Heart left ventricle (tissue), 16 donors: Measurements from ENCODE around the gene DDX54. TPM values are rescaled to one million over a fixed set of nuclear protein-coding genes. Genes with fewer than 3 reads are reported as not detected.
A peak's percentile ranks its signal among the peaks of the same experiment; 100 is the strongest.
"Not testable (repeated sequence)": the region's sequence is repeated elsewhere in the genome, so short reads cannot be mapped to it uniquely, and the experiment has no call there.

Source experiments
- ATAC-seq, 4 donors: fragments of 200-7000 bp; cut with Tn5 transposase; one replicate each; pipeline ENCODE4 v1.9.1; 2020 to 2022; ENCODE audit warnings: moderate library complexity in 4 of 4, mild to moderate bottlenecking in 3 of 4, moderate number of reproducible peaks in 1 of 4
- DNase-seq, 5 donors: peaks; one replicate each; pipeline ENCODE4 v3.0.0-alpha.2; 2020
- H3K27ac ChIP-seq, 12 donors: fragments of 200-600 bp; sonication (generic) in 4 of 12; one replicate each; pipeline versions ENCODE4 v1.5.0 to v1.8.0; 2016 to 2022; ENCODE audit warnings: mild to moderate bottlenecking in 2 of 12
- H3K27me3 ChIP-seq, 9 donors: fragments of 200-600 bp; sonication (generic) in 2 of 9; one replicate each; pipeline versions ENCODE4 v1.5.1 to v1.8.0; 2016 to 2022; ENCODE audit warnings: mild to moderate bottlenecking in 3 of 9
- H3K36me3 ChIP-seq, 9 donors: fragments of 200-600 bp; sonication (generic) in 2 of 9; one replicate each; pipeline versions ENCODE4 v1.5.0 to v1.8.0; 2018 to 2022; ENCODE audit warnings: mild to moderate bottlenecking in 2 of 9
- H3K4me1 ChIP-seq, 12 donors: fragments of 200-600 bp; sonication (generic) in 4 of 12; one replicate each; pipeline versions ENCODE4 v1.5.0 to v1.8.0; 2016 to 2022; ENCODE audit warnings: mild to moderate bottlenecking in 3 of 12
- H3K4me3 ChIP-seq, 12 donors: fragments of 200-600 bp; sonication (generic) in 4 of 12; one replicate each; pipeline versions ENCODE4 v1.5.0 to v1.8.0; 2017 to 2022; ENCODE audit warnings: mild to moderate bottlenecking in 9 of 12, moderate library complexity in 4 of 12
- H3K9me3 ChIP-seq, 12 donors: fragments of 200-600 bp; sonication (generic) in 4 of 12; one replicate each; pipeline versions ENCODE4 v1.5.0 to v1.8.0; 2016 to 2022; ENCODE audit warnings: mild to moderate bottlenecking in 1 of 12
- CTCF ChIP-seq, 12 donors: fragments of 200-600 bp; sonication (generic) in 4 of 12; IDR thresholded peaks; one replicate each; pipeline versions ENCODE4 v1.5.0 to v1.8.0; 2018 to 2022; ENCODE audit warnings: antibody characterized with exemption in 12 of 12, mild to moderate bottlenecking in 5 of 12
- POLR2A ChIP-seq, 2 donors: fragments of 450-650 bp; IDR thresholded peaks; one replicate each; pipeline ENCODE4 v1.6.1; 2017; ENCODE audit warnings: antibody characterized with exemption in 2 of 2, mild to moderate bottlenecking in 2 of 2, moderate library complexity in 2 of 2
- WGBS, 4 donors: extraction: QIAGEN DNeasy Blood & Tissue Kit in 2 of 4; methylation state at CpG; one replicate each; pipeline versions ENCODE4 v1.1.5 to v1.1.7; 2013 to 2018; 5-methylcytosine and 5-hydroxymethylcytosine counted together
- intact Hi-C, 10 donors: fragments of 100-400 bp; cut with DNase I; formaldehyde crosslinking; loops; one replicate each; pipeline versions ENCODE4 v1.11.1 to v1.14.2; 2022
- polyA plus RNA-seq, 2 donors: library from polyadenylated mRNA; stranded (reverse); fragments of 200-250 nt; gene quantifications; one replicate each; pipeline ENCODE4 v1.2.3, GENCODE V29; 2013
- total RNA-seq, 9 donors: library from RNA; depleted of rRNA in 2 of 9; stranded (reverse); fragments of >200 nt in 2 of 9; fragmentation: NEBNext Ultra II Directional in 3 of 9; extraction: Animal tissue kit (Norgen Biotek cat#: 25700) in 3 of 9; gene quantifications; one replicate each; pipeline versions ENCODE4 v1.1.0 to v1.2.4, GENCODE V29; 2016 to 2023
- donor health status: ischemic (EF 13 %, LVEDD 7.1; RV severe dilation, severe dysfunction).
- donor health status: healthy with polysubstance abuse.
- donor health status: DM: no; HTN: yes; CAD: no.
- donor health status: DM: no; HTN: no; CAD: no.
- donor health status: ischemic (EF 25% LVEDD 6.9; RV normal size, moderate dysfunction).
- donor health status: ischemic (EF 25% LVEDD 5.7; RV mildly dilated, moderate dysfunction).
- donor health status: healthy.
- donor health status: DM: yes; HTN: yes; CAD: no.
- donor health status: ischemic (EF 35%, LVEDD 5.7; RV mildly dilated, moderate dysfunction).
- donor health status: nonischemic (EF 11% LVEDD 7.7; RV severe dilation, severe dysfunction).
- donor health status: DM: yes; HTN: yes; CAD: no.
- donor health status: PGD.
- donor health status: ischemic (EF 29% LVEDD 5.4; RV normal size, mild dysfunction).
- donor health status: nonischemic (EF 23%, LVEDD 6.1; RV moderate dilation, normal function).

DDX54 gene
- total and polyA plus RNA-seq, 11 donors, result 23.4 to 60.2 (median 38.2) TPM

GRCh38 chr12:113142886-113143332 is 42.4 kb downstream of the DDX54 start:
- H3K27me3 ChIP-seq, result peaks cover 0 to 3% (median 0%) of the 10 kb centered on the region in 9 donors
- DNase-seq (no peak), ATAC-seq (peak in 3 of 4 donors; percentile 30 to 58 (median 47))
- intact Hi-C loops, result no loop called here
- H3K27ac ChIP-seq, result peak overlapping the region in 1 of 12 donors; percentile 88
- TF ChIP-seq CTCF (IDR thresholded peaks at IDR 0.05) (no peak), POLR2A (IDR thresholded peaks at IDR 0.05) (no peak)
- H3K4me3 ChIP-seq, result no peak overlapping the region
- H3K9me3 ChIP-seq, result peaks cover 0 to 7% (median 0%) of the 10 kb centered on the region in 12 donors
- H3K36me3 ChIP-seq, result no peaks in the 10 kb centered on the region
- H3K4me1 ChIP-seq, result peaks cover 0 to 23% (median 0%) of the 10 kb centered on the region in 12 donors
- WGBS, 4 donors, result 57 to 80% (median 71%) methylated on average over 5 of the region's 5 CpGs

GRCh38 chr12:113142173-113142885 is 42.9 kb downstream of the DDX54 start:
- ATAC-seq (peak; percentile 68 to 74 (median 69)), DNase-seq (peak in 3 of 5 donors; percentile 46 to 64 (median 63))
- TF ChIP-seq CTCF (IDR thresholded peaks at IDR 0.05) (no peak), POLR2A (IDR thresholded peaks at IDR 0.05) (no peak)
- H3K9me3 ChIP-seq, result peaks cover 0 to 6% (median 0%) of the 10 kb centered on the region in 12 donors
- peak overlapping the region in 3 of 12 donors; percentile 19 to 88 (median 22) for H3K27ac ChIP-seq
- H3K27me3 ChIP-seq, result peaks cover 0 to 5% (median 2%) of the 10 kb centered on the region in 9 donors
- H3K36me3 ChIP-seq, result no peaks in the 10 kb centered on the region
- peaks cover 0 to 23% (median 0%) of the 10 kb centered on the region in 12 donors for H3K4me1 ChIP-seq
- WGBS, 4 donors, result 56 to 61% (median 59%) methylated on average over 17 of the region's 17 CpGs
- intact Hi-C loops, result no loop called here
- no peak overlapping the region for H3K4me3 ChIP-seq

GRCh38 chr12:113141716-113142115 is 43.6 kb downstream of the DDX54 start:
- not testable (repeated sequence) for H3K4me3 ChIP-seq
- WGBS, 4 donors, result 58 to 79% (median 76%) methylated on average over 3 of the region's 3 CpGs
- peak overlapping the region in 2 of 12 donors; percentile 19 to 88 for H3K27ac ChIP-seq

GRCh38 chr12:113140706-113141105 is 44.6 kb downstream of the DDX54 start:
- Histone ChIP-seq H3K9me3 (no peaks in the 10 kb centered on the region), H3K4me3 (no peak overlapping the region), H3K4me1 (peaks cover 0 to 32% (median 0%) of the 10 kb centered on the region in 12 donors), H3K27me3 (peaks cover 9 to 20% (median 18%) of the 10 kb centered on the region in 9 donors), H3K27ac (no peak overlapping the region), H3K36me3 (no peaks in the 10 kb centered on the region)
- DNase-seq (peak in 2 of 5 donors; percentile 12 to 24), ATAC-seq (no peak)
- intact Hi-C loops, result no loop called here
- no peak for TF ChIP-seq CTCF (IDR thresholded peaks at IDR 0.05)
- no peak for TF ChIP-seq POLR2A (IDR thresholded peaks at IDR 0.05)
- 79 to 86% (median 79%) methylated on average over 7 of the region's 7 CpGs for WGBS, 4 donors

More at GRCh38 chr12:113141716-113142115, 43.6 kb downstream of the DDX54 start:
- H3K36me3 ChIP-seq, DNase-seq, H3K27me3 ChIP-seq, ATAC-seq, intact Hi-C loops, H3K9me3 ChIP-seq: not testable (repeated sequence)
- H3K4me1 ChIP-seq, result peaks cover 0 to 23% (median 0%) of the 10 kb centered on the region in 12 donors
